HepG2 (cell line): ENCODE data around the gene AKR7A2.

Source experiments
- ATF7 ChIP-seq, 2 experiments: fragments of 450-650 bp in 1 of 2; sonication (generic) in 1 of 2; formaldehyde crosslinking in 1 of 2; IDR thresholded peaks; 2 replicates each; pipeline versions ENCODE4 v1.4.0 to v1.6.1; 2016 to 2020; ENCODE audit warnings: antibody characterized with exemption in 1 of 2, mild to moderate bottlenecking in 1 of 2, missing genetic modification reagents in 1 of 2
- BCLAF1 ChIP-seq: fragments of 450-650 bp; IDR thresholded peaks from 2 replicates; pipeline ENCODE4 v1.6.1; 2017; ENCODE audit warnings: mild to moderate bottlenecking
- JARID2 ChIP-seq: sonication (generic); formaldehyde crosslinking; IDR thresholded peaks from 2 replicates; pipeline ENCODE4 v1.8.1; 2023; ENCODE audit warnings: missing genetic modification reagents, inconsistent platforms; ENCODE audit not compliant: insufficient replicate concordance
- SNAPC5 ChIP-seq: sonication (generic); formaldehyde crosslinking; IDR thresholded peaks from 2 replicates; pipeline ENCODE4 v1.8.1; 2023; ENCODE audit warnings: mild to moderate bottlenecking, missing genetic modification reagents, borderline replicate concordance

GRCh38 chr1:19260211-19261138 is 51.5 kb downstream of the AKR7A2 start:
- TF ChIP-seq BCLAF1 (no peak), ATF7 (IDR thresholded peaks at IDR 0.05) (no peak), ATF7 (CRISPR knock-in tag; IDR thresholded peaks at IDR 0.05) (no peak), SNAPC5 (no peak), JARID2 (no peak)
